ENCODE data around the gene DDX31.

GRCh38 chr9:132556714-132557113 lies 113.1 kb downstream of the DDX31 start:
- TF ChIP-seq REST (IDR thresholded peaks at IDR 0.05; ENCODE audit: insufficient read depth in 1 of 2, low read depth in 2 of 2, low read length in 2 of 2) = no peak
- TF ChIP-seq POLR2AphosphoS5 (IDR thresholded peaks at IDR 0.05; ENCODE audit: low read depth, low read length) = no peak
- no peak for TF ChIP-seq TAF1 (IDR thresholded peaks at IDR 0.05; ENCODE audit: borderline replicate concordance, insufficient read depth, low read length)
